SU-DHL-6 (cell line): ENCODE results near the gene SLC6A3.

Experiments
- H2AFZ ChIP-seq: fragments of 200-600 bp; sonication (generic); 2 replicates; pipeline ENCODE4 v1.6.1; 2014; ENCODE audit warnings: low read depth, mild to moderate bottlenecking, moderate library complexity, mixed read lengths, antibody characterized with exemption, low read length; ENCODE audit not compliant: severe bottlenecking
- H3F3A ChIP-seq: fragments of 200-600 bp; shearing (Covaris generic); 2 replicates; pipeline ENCODE4 v1.6.0; 2016; ENCODE audit warnings: antibody characterized with exemption, mild to moderate bottlenecking; ENCODE audit not compliant: insufficient read depth
- H3K27ac ChIP-seq: fragments of 200-600 bp; sonication (generic); 2 replicates; pipeline ENCODE4 v1.5.1; 2016; ENCODE audit warnings: low read depth, mild to moderate bottlenecking, low read length, moderate library complexity, mixed read lengths
- H3K27me3 ChIP-seq: fragments of 200-600 bp; sonication (generic), shearing (Covaris generic); 2 replicates; pipeline ENCODE4 v1.6.0; 2014; ENCODE audit warnings: mild to moderate bottlenecking, low read length
- H3K36me3 ChIP-seq: fragments of 200-600 bp; sonication (generic); 2 replicates; pipeline ENCODE4 v1.6.1; 2014; ENCODE audit warnings: mild to moderate bottlenecking, low read length, mixed read lengths
- H3K4me2 ChIP-seq: fragments of 300-600, 200-600 bp; shearing (Covaris generic), sonication (generic); 2 replicates; pipeline ENCODE4 v1.6.0; 2014; ENCODE audit warnings: low read length, low read depth, mild to moderate bottlenecking; ENCODE audit not compliant: poor library complexity, severe bottlenecking
- H3K4me3 ChIP-seq: fragments of 200-600 bp; sonication (generic); 2 replicates; pipeline ENCODE4 v1.5.1; 2014; ENCODE audit warnings: antibody characterized with exemption, low read length, mild to moderate bottlenecking, mixed read lengths; ENCODE audit not compliant: insufficient read depth, poor library complexity, severe bottlenecking
- H3K79me2 ChIP-seq: fragments of 200-600 bp; sonication (generic); 2 replicates; pipeline ENCODE4 v1.6.1; 2014; ENCODE audit warnings: mild to moderate bottlenecking, low read length, moderate library complexity; ENCODE audit not compliant: insufficient read depth
- H3K9ac ChIP-seq: fragments of 200-600 bp; sonication (generic); 2 replicates; pipeline ENCODE4 v1.7.0; 2014; ENCODE audit warnings: mild to moderate bottlenecking, low read length
- H3K9me2 ChIP-seq: fragments of 200-600 bp; sonication (generic); replicated peaks from 2 replicates; pipeline ENCODE4 v1.6.1; 2014; ENCODE audit warnings: low read length; ENCODE audit not compliant: insufficient read depth
- H3K9me3 ChIP-seq: fragments of 200-600 bp; sonication (generic); 2 replicates; pipeline ENCODE4 v1.6.1; 2014; ENCODE audit warnings: low read length, mixed read lengths; ENCODE audit not compliant: insufficient read depth
- H4K20me1 ChIP-seq: fragments of 200-600 bp; sonication (generic); 2 replicates; pipeline ENCODE4 v1.6.1; 2014; ENCODE audit warnings: low read depth, mild to moderate bottlenecking, antibody characterized with exemption, low read length, moderate library complexity, mixed read lengths
- CTCF ChIP-seq: fragments of 200-600 bp; sonication (generic); IDR thresholded peaks from one replicate; pipeline ENCODE4 v1.5.1; 2017; ENCODE audit warnings: antibody characterized with exemption, mild to moderate bottlenecking, low read length, moderate library complexity; ENCODE audit not compliant: insufficient read depth, poor library complexity, severe bottlenecking
- EZH2phosphoT487 ChIP-seq: fragments of 200-600 bp; sonication (generic), shearing (Covaris generic); conservative IDR thresholded peaks from 2 replicates; pipeline ENCODE4 v1.6.1; 2018; ENCODE audit warnings: mild to moderate bottlenecking, antibody characterized with exemption, low read length, moderate library complexity, mixed read lengths

Gene SLC6A3

GRCh38 chr5:1478271-1479035 is 33.2 kb upstream of the SLC6A3 start:
- H3F3A ChIP-seq = no peaks in the 10 kb centered on the region
- no peaks in the 10 kb centered on the region for H3K9me2 ChIP-seq
- H3K9me3 ChIP-seq = no peaks in the 10 kb centered on the region
- no peaks in the 10 kb centered on the region for H3K27me3 ChIP-seq
- no peak overlapping the region for H3K4me2 ChIP-seq
- TF ChIP-seq CTCF = no peak
- TF ChIP-seq EZH2phosphoT487 = no peak
- no peaks in the 10 kb centered on the region for H4K20me1 ChIP-seq
- no peaks in the 10 kb centered on the region for H3K79me2 ChIP-seq
- no peak overlapping the region for H2AFZ ChIP-seq
- no peak overlapping the region for H3K27ac ChIP-seq
- 0 out of 2 replicates have a peak, but pooled peaks cover 2% of the 10 kb centered on the region for H3K36me3 ChIP-seq
- H3K9ac ChIP-seq = no peak overlapping the region
- H3K4me3 ChIP-seq = no peak overlapping the region

- Histone ChIP-seq H3K9me3 (no peaks in the 10 kb centered on the region), H3K36me3 (0 out of 2 replicates have a peak, but pooled peaks cover 2% of the 10 kb centered on the region), H4K20me1 (no peaks in the 10 kb centered on the region), H3K4me3 (no peak overlapping the region), H3F3A (no peaks in the 10 kb centered on the region), H2AFZ (no peak overlapping the region), H3K79me2 (no peaks in the 10 kb centered on the region), H3K27me3 (no peaks in the 10 kb centered on the region), H3K4me2 (no peak overlapping the region), H3K27ac (no peak overlapping the region), H3K9ac (no peak overlapping the region), H3K9me2 (no peaks in the 10 kb centered on the region)
- TF ChIP-seq EZH2phosphoT487 = no peak
- TF ChIP-seq CTCF = no peak
Observed at GRCh38 chr5:1477341-1477740, 32.1 kb upstream of the SLC6A3 start.

GRCh38 chr5:1476967-1477310 is 31.7 kb upstream of the SLC6A3 start:
- H3K79me2 ChIP-seq = no peaks in the 10 kb centered on the region
- H3F3A ChIP-seq = no peaks in the 10 kb centered on the region
- no peak overlapping the region for H3K9ac ChIP-seq
- no peaks in the 10 kb centered on the region for H3K27me3 ChIP-seq
- H3K4me2 ChIP-seq = no peak overlapping the region
- no peak overlapping the region for H3K4me3 ChIP-seq
- no peaks in the 10 kb centered on the region for H3K9me2 ChIP-seq
- H2AFZ ChIP-seq = no peak overlapping the region
- H4K20me1 ChIP-seq = no peaks in the 10 kb centered on the region
- 0 out of 2 replicates have a peak, but pooled peaks cover 2% of the 10 kb centered on the region for H3K36me3 ChIP-seq
- H3K27ac ChIP-seq = no peak overlapping the region
- no peak for TF ChIP-seq CTCF
- no peak for TF ChIP-seq EZH2phosphoT487
- no peaks in the 10 kb centered on the region for H3K9me3 ChIP-seq
